Thoracic aorta (tissue), 2 donors: ENCODE results near the gene AMPD3. TPM values are rescaled to one million over a fixed set of nuclear protein-coding genes. Genes with fewer than 3 reads are reported as not detected.

ENCODE experiments used
- ATAC-seq: fragments of 150-250 bp; one replicate; pipeline ENCODE4 v1.8.0; 2017; ENCODE audit warnings: low read depth; ENCODE audit not compliant: insufficient number of reproducible peaks, low FRiP score
- DNase-seq: peaks from one replicate; pipeline ENCODE4 v3.0.0-alpha.2; 2020; ENCODE audit warnings: low spot score
- H3K27ac ChIP-seq, 2 donors: fragments of 200-600 bp; sonication (generic); 1 replicate in 1 of 2; 2 replicates in 1 of 2; pipeline ENCODE4 v1.5.1; 2016; ENCODE audit warnings: mild to moderate bottlenecking in 2 of 2, moderate library complexity in 2 of 2
- H3K27me3 ChIP-seq: fragments of 200-600 bp; sonication (generic); replicated peaks from 2 replicates; pipeline ENCODE4 v1.6.0; 2016; ENCODE audit warnings: mild to moderate bottlenecking; ENCODE audit not compliant: insufficient read depth
- H3K36me3 ChIP-seq: fragments of 200-600 bp; sonication (generic); one replicate; pipeline ENCODE4 v1.5.1; 2016
- H3K4me1 ChIP-seq, 2 donors: fragments of 200-600 bp; sonication (generic); 1 replicate in 1 of 2; 2 replicates in 1 of 2; pipeline versions ENCODE4 v1.5.1 to v1.6.0; 2016; ENCODE audit warnings: low read depth in 2 of 2, mild to moderate bottlenecking in 1 of 2; ENCODE audit not compliant: control insufficient read depth in 1 of 2
- H3K4me3 ChIP-seq: fragments of 200-600 bp; sonication (generic); 2 replicates; pipeline ENCODE4 v1.5.1; 2016; ENCODE audit warnings: mild to moderate bottlenecking
- H3K9me3 ChIP-seq: fragments of 200-600 bp; sonication (generic); 2 replicates; pipeline ENCODE4 v1.5.1; 2016
- CTCF ChIP-seq: fragments of 200-600 bp; sonication (generic); IDR thresholded peaks from one replicate; pipeline ENCODE4 v1.5.1; 2019; ENCODE audit warnings: antibody characterized with exemption
- total RNA-seq, 2 donors: library from RNA; depleted of rRNA; stranded (reverse); fragments of >200 nt; gene quantifications; one replicate each; pipeline versions ENCODE4 v1.1.0 to v1.2.3, GENCODE V29; 2016

The AMPD3 gene
- total RNA-seq, 2 donors from 2014 or later, result 7.0 to 17.6 TPM

GRCh38 chr11:10484461-10485180, 29.6 kb downstream of the AMPD3 start:
- Histone ChIP-seq H3K36me3 (no peaks in the 10 kb centered on the region), H3K27me3 (no peaks in the 10 kb centered on the region), H3K4me1 (no peaks in the 10 kb centered on the region), H3K9me3 (no peaks in the 10 kb centered on the region), H3K27ac (no peak overlapping the region), H3K4me3 (no peak overlapping the region)
- TF ChIP-seq CTCF, result no peak
- ATAC-seq (no peak), DNase-seq (no peak)

- Histone ChIP-seq H3K9me3 (no peaks in the 10 kb centered on the region), H3K27me3 (no peaks in the 10 kb centered on the region), H3K4me3 (no peak overlapping the region), H3K36me3 (no peaks in the 10 kb centered on the region), H3K27ac (no peak overlapping the region), H3K4me1 (peaks cover 0 to 8% of the 10 kb centered on the region in 2 donors)
- ATAC-seq, result no peak
- TF ChIP-seq CTCF, result no peak
- DNase-seq, result no peak
Measured at GRCh38 chr11:10485646-10486045, 30.6 kb downstream of the AMPD3 start.

- Histone ChIP-seq H3K4me1 (peaks cover 6 to 15% of the 10 kb centered on the region in 2 donors), H3K27me3 (no peaks in the 10 kb centered on the region), H3K27ac (no peak overlapping the region), H3K36me3 (no peaks in the 10 kb centered on the region), H3K4me3 (no peak overlapping the region), H3K9me3 (no peaks in the 10 kb centered on the region)
- DNase-seq (no peak), ATAC-seq (no peak)
- no peak for TF ChIP-seq CTCF
Measured at GRCh38 chr11:10486161-10486840, 31.2 kb downstream of the AMPD3 start.

- no peaks in the 10 kb centered on the region for H3K9me3 ChIP-seq
- no peak overlapping the region for H3K4me3 ChIP-seq
- ATAC-seq (no peak), DNase-seq (no peak)
- TF ChIP-seq CTCF, result no peak
- no peaks in the 10 kb centered on the region for H3K36me3 ChIP-seq
- H3K27ac ChIP-seq, result no peak overlapping the region
- H3K4me1 ChIP-seq, result peaks cover 6 to 17% of the 10 kb centered on the region in 2 donors
- no peaks in the 10 kb centered on the region for H3K27me3 ChIP-seq
Measured at GRCh38 chr11:10487002-10487647, 32.1 kb downstream of the AMPD3 start.
